Astrocyte of the spinal cord (primary cell): ENCODE measurements around the gene PCDHB6.
"Not testable (repeated sequence)": the region's sequence is repeated elsewhere in the genome, so short reads cannot be mapped to it uniquely, and the experiment has no call there.

Experiments used
- DNase-seq: peaks from one replicate; pipeline ENCODE4 v3.0.0; 2011; ENCODE audit warnings: low read depth, low spot score
- H3K4me3 ChIP-seq: 2 replicates; pipeline ENCODE4 v1.5.1; 2011; ENCODE audit warnings: low read depth, mild to moderate bottlenecking, low read length, moderate library complexity
- CTCF ChIP-seq: IDR thresholded peaks from 2 replicates; pipeline ENCODE4 v1.5.1; 2012; ENCODE audit warnings: low read depth, mild to moderate bottlenecking, low read length, inconsistent platforms
- in situ Hi-C: cut with HindIII; loops from 2 replicates; pipeline ENCODE4 v1.10.0; 2017; ENCODE audit warnings: low sequenced_read_pairs

The PCDHB6 gene

GRCh38 chr5:141196363-141196762 lies 46.5 kb downstream of the PCDHB6 start:
- TF ChIP-seq CTCF: no peak
- no peak overlapping the region for H3K4me3 ChIP-seq
- in situ Hi-C loops: no loop called here
- no peak for DNase-seq

GRCh38 chr5:141199359-141200235 lies 49.7 kb downstream of the PCDHB6 start, which contains the start of gene PCDHB11:
Gene PCDHB11, plus strand, starts transcription at chr5:141199627. Its CDS starts 148 bp downstream, at chr5:141199775.
- TF ChIP-seq CTCF: no peak
- no peak within 1 kb of the TSS for H3K4me3 ChIP-seq
- no peak for DNase-seq
- in situ Hi-C loops: no loop called here

GRCh38 chr5:141201126-141201525 lies 51.3 kb downstream of the PCDHB6 start:
- H3K4me3 ChIP-seq, DNase-seq, in situ Hi-C loops: not testable (repeated sequence)

DNA sequence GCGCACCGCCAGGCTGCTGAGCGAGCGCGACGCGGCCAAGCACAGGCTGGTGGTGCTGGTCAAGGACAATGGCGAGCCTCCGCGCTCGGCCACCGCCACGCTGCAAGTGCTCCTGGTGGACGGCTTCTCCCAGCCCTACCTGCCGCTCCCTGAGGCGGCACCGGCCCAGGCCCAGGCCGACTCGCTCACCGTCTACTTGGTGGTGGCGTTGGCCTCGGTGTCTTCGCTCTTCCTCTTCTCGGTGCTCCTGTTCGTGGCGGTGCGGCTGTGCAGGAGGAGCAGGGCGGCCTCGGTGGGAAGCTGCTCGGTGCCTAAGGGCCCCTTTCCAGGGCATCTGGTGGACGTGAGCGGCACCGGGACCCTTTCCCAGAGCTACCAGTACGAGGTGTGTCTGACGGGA lies 51.8 kb downstream of the PCDHB6 start:
- H3K4me3 ChIP-seq, in situ Hi-C loops, DNase-seq: not testable (repeated sequence)
